Activated CD8-positive, alpha-beta T cell treated with anti-CD3 and anti-CD28 coated beads, Interleukin-2, amount 10 ng/mL, durations not matched to agents 7 days and 5 days (primary cell): Measurements from ENCODE around the gene TNFRSF13B. TPM values are rescaled to one million over a fixed set of nuclear protein-coding genes. Genes with fewer than 3 reads are reported as not detected.
"Not testable (repeated sequence)": the region's sequence is repeated elsewhere in the genome, so short reads cannot be mapped to it uniquely, and the experiment has no call there.

Experiments used
- ATAC-seq: fragments of 150-1000 bp; cut with Tn5 transposase; one replicate; pipeline ENCODE4 v1.10.0; 2021; ENCODE audit warnings: moderate library complexity
- CTCF ChIA-PET: fragments of 350-600 bp; sonication (Branson Sonifier 250); formaldehyde crosslinking; loops from one replicate; lab custom pipeline; 2021; ENCODE audit warnings: antibody characterized with exemption; lab: Charles Lee
- POLR2A ChIA-PET: fragments of 350-600 bp; sonication (Branson Sonifier 250); formaldehyde crosslinking; loops from one replicate; lab custom pipeline; 2021; ENCODE audit warnings: antibody characterized with exemption; lab: Charles Lee
- DNase-seq: peaks from one replicate; pipeline ENCODE4 v3.0.0-alpha.2; 2020
- H3K27ac Mint-ChIP-seq: one replicate; pipeline ENCODE4 v1.8.0; 2021; ENCODE audit warnings: mild to moderate bottlenecking, mixed read lengths
- H3K27me3 Mint-ChIP-seq: one replicate; pipeline ENCODE4 v1.8.0; 2021; ENCODE audit warnings: low read depth, mixed read lengths
- H3K36me3 Mint-ChIP-seq: one replicate; pipeline ENCODE4 v1.8.0; 2021; ENCODE audit warnings: low read depth, mixed read lengths
- H3K4me1 Mint-ChIP-seq: one replicate; pipeline ENCODE4 v1.8.0; 2021; ENCODE audit warnings: low read depth, mixed read lengths
- H3K4me3 Mint-ChIP-seq: one replicate; pipeline ENCODE4 v1.8.0; 2021; ENCODE audit warnings: mild to moderate bottlenecking, mixed read lengths
- H3K9me3 Mint-ChIP-seq: one replicate; pipeline ENCODE4 v1.8.0; 2022; ENCODE audit warnings: mixed read lengths; ENCODE audit not compliant: insufficient read depth
- total RNA-seq, 2 experiments: library from RNA; stranded (reverse); gene quantifications; one replicate each; pipeline ENCODE4 v1.2.3, GENCODE V29; 2021

TNFRSF13B gene
- total RNA-seq, 2 experiments from 2014 or later, result not detected

GRCh38 chr17:16923097-16923903 lies 48.6 kb downstream of the TNFRSF13B start:
- H3K9me3 Mint-ChIP-seq, result no peaks in the 10 kb centered on the region
- CTCF ChIA-PET, result interaction anchor here (2.3 kb wide), 1 partner anchor 67 kb away, joined by 13 read pairs; no protein-coding TSS in a partner anchor
- no peak overlapping the region for H3K4me3 Mint-ChIP-seq
- ATAC-seq, result no peak
- H3K4me1 Mint-ChIP-seq, result no peaks in the 10 kb centered on the region
- no peak for DNase-seq
- no peaks in the 10 kb centered on the region for H3K27me3 Mint-ChIP-seq
- no peaks in the 10 kb centered on the region for H3K36me3 Mint-ChIP-seq
- POLR2A ChIA-PET, result no interaction called here
- H3K27ac Mint-ChIP-seq, result no peak overlapping the region

- no peak overlapping the region for H3K27ac Mint-ChIP-seq
- CTCF ChIA-PET, result interaction anchor here (2.3 kb wide), 1 partner anchor 68 kb away, joined by 13 read pairs; no protein-coding TSS in a partner anchor
- POLR2A ChIA-PET, result no interaction called here
- H3K4me1 Mint-ChIP-seq, result no peaks in the 10 kb centered on the region
- H3K4me3 Mint-ChIP-seq, result no peak overlapping the region
- DNase-seq, result peak; percentile 28
- no peaks in the 10 kb centered on the region for H3K27me3 Mint-ChIP-seq
- ATAC-seq, result no peak
- no peaks in the 10 kb centered on the region for H3K36me3 Mint-ChIP-seq
- no peaks in the 10 kb centered on the region for H3K9me3 Mint-ChIP-seq
These were observed 49.4 kb downstream of the TNFRSF13B start for GRCh38 chr17:16922386-16923096.

- H3K27ac Mint-ChIP-seq, DNase-seq, H3K9me3 Mint-ChIP-seq, H3K4me3 Mint-ChIP-seq, H3K4me1 Mint-ChIP-seq, H3K36me3 Mint-ChIP-seq, H3K27me3 Mint-ChIP-seq, POLR2A ChIA-PET, ATAC-seq: not testable (repeated sequence)
- CTCF ChIA-PET, result interaction anchor here (2.3 kb wide), 1 partner anchor 69 kb away, joined by 13 read pairs; no protein-coding TSS in a partner anchor
These were observed 50.5 kb downstream of the TNFRSF13B start for GRCh38 chr17:16921451-16921850.

- ChIA-PET POLR2A (no interaction called here), CTCF (no interaction called here)
- Mint-ChIP-seq H3K4me1 (no peaks in the 10 kb centered on the region), H3K27ac (no peak overlapping the region), H3K27me3 (peaks cover 1% of the 10 kb centered on the region), H3K4me3 (no peak overlapping the region), H3K36me3 (no peaks in the 10 kb centered on the region), H3K9me3 (no peaks in the 10 kb centered on the region)
- DNase-seq, result no peak
- no peak for ATAC-seq
These were observed 51.3 kb downstream of the TNFRSF13B start for GRCh38 chr17:16920628-16921020.

- ATAC-seq, result no peak
- Mint-ChIP-seq H3K36me3 (no peaks in the 10 kb centered on the region), H3K27me3 (peaks cover 3% of the 10 kb centered on the region), H3K4me3 (no peak overlapping the region), H3K4me1 (no peaks in the 10 kb centered on the region), H3K27ac (no peak overlapping the region), H3K9me3 (no peaks in the 10 kb centered on the region)
- ChIA-PET POLR2A (no interaction called here), CTCF (interaction anchor here (1.0 kb wide), 1 partner anchor 71 kb away, joined by 4 read pairs; no protein-coding TSS in a partner anchor)
- no peak for DNase-seq
These were observed 52.0 kb downstream of the TNFRSF13B start for GRCh38 chr17:16919663-16920627.

GRCh38 chr17:16918443-16918842 lies 53.5 kb downstream of the TNFRSF13B start:
- Mint-ChIP-seq H3K27ac (no peak overlapping the region), H3K27me3 (peaks cover 3% of the 10 kb centered on the region), H3K4me1 (no peaks in the 10 kb centered on the region), H3K36me3 (no peaks in the 10 kb centered on the region), H3K9me3 (no peaks in the 10 kb centered on the region), H3K4me3 (no peak overlapping the region)
- DNase-seq (no peak), ATAC-seq (no peak)
- POLR2A ChIA-PET, result no interaction called here
- CTCF ChIA-PET, result no interaction called here

GRCh38 chr17:16917671-16918394 lies 54.1 kb downstream of the TNFRSF13B start:
- ChIA-PET CTCF (interaction anchor here (4.1 kb wide), 1 partner anchor 75 kb away, joined by 21 read pairs; no protein-coding TSS in a partner anchor), POLR2A (no interaction called here)
- no peaks in the 10 kb centered on the region for H3K4me1 Mint-ChIP-seq
- H3K4me3 Mint-ChIP-seq, result no peak overlapping the region
- no peaks in the 10 kb centered on the region for H3K36me3 Mint-ChIP-seq
- DNase-seq (no peak), ATAC-seq (no peak)
- H3K27me3 Mint-ChIP-seq, result peaks cover 3% of the 10 kb centered on the region
- no peak overlapping the region for H3K27ac Mint-ChIP-seq
- no peaks in the 10 kb centered on the region for H3K9me3 Mint-ChIP-seq

GRCh38 chr17:16916557-16916920 lies 55.4 kb downstream of the TNFRSF13B start:
- H3K4me1 Mint-ChIP-seq, result peaks cover 5% of the 10 kb centered on the region
- ChIA-PET CTCF (interaction anchor here (4.1 kb wide), 1 partner anchor 76 kb away, joined by 21 read pairs; no protein-coding TSS in a partner anchor), POLR2A (no interaction called here)
- H3K27me3 Mint-ChIP-seq, result peaks cover 3% of the 10 kb centered on the region
- H3K4me3 Mint-ChIP-seq, result no peak overlapping the region
- no peak for ATAC-seq
- no peaks in the 10 kb centered on the region for H3K36me3 Mint-ChIP-seq
- H3K27ac Mint-ChIP-seq, result no peak overlapping the region
- DNase-seq, result no peak
- H3K9me3 Mint-ChIP-seq, result no peaks in the 10 kb centered on the region

GRCh38 chr17:16915752-16916556 lies 56.0 kb downstream of the TNFRSF13B start:
- H3K36me3 Mint-ChIP-seq, result no peaks in the 10 kb centered on the region
- H3K9me3 Mint-ChIP-seq, result no peaks in the 10 kb centered on the region
- no peak overlapping the region for H3K4me3 Mint-ChIP-seq
- peaks cover 7% of the 10 kb centered on the region for H3K4me1 Mint-ChIP-seq
- peak; percentile 68 for ATAC-seq
- H3K27ac Mint-ChIP-seq, result no peak overlapping the region
- CTCF ChIA-PET, result interaction anchor here (4.1 kb wide), 1 partner anchor 76 kb away, joined by 21 read pairs; no protein-coding TSS in a partner anchor
- peaks cover 3% of the 10 kb centered on the region for H3K27me3 Mint-ChIP-seq
- peak; percentile 53 for DNase-seq
- POLR2A ChIA-PET, result interaction anchor here (0.6 kb wide), 1 partner anchor 358 kb away, joined by 3 read pairs; no protein-coding TSS in a partner anchor

GRCh38 chr17:16913463-16913862 lies 58.5 kb downstream of the TNFRSF13B start:
- peaks cover 7% of the 10 kb centered on the region for H3K4me1 Mint-ChIP-seq
- H3K27ac Mint-ChIP-seq, result no peak overlapping the region
- CTCF ChIA-PET, result no interaction called here
- no peak for DNase-seq
- H3K27me3 Mint-ChIP-seq, result peaks cover 4% of the 10 kb centered on the region
- POLR2A ChIA-PET, result no interaction called here
- no peak overlapping the region for H3K4me3 Mint-ChIP-seq
- no peak for ATAC-seq
- H3K9me3 Mint-ChIP-seq, result no peaks in the 10 kb centered on the region
- H3K36me3 Mint-ChIP-seq, result no peaks in the 10 kb centered on the region
